ENCODE data around the gene CPEB4. TPM values are rescaled to one million over a fixed set of nuclear protein-coding genes. Genes with fewer than 3 reads are reported as not detected.

Gene CPEB4
- total and polyA plus RNA-seq, 9 of the 15 experiments (the other 6 are each of a cell fraction or from before 2014, with no cell fraction given) = 7.4 to 21.3 (median 12.4) TPM

GRCh38 chr5:173945160-173945559 is 57.0 kb downstream of the CPEB4 start:
- WGBS (ENCODE audit: insufficient coverage, low coverage, missing lambda C conversion rate) = 66% methylated on average over 2 of the region's 2 CpGs
- CTCF ChIA-PET (ENCODE audit: low intra/inter-chr PET ratio) = no interaction called here
- Histone ChIP-seq H3K27me3 (ENCODE audit: control insufficient read depth in 2 of 2, insufficient read depth in 2 of 2, low read length in 2 of 2) (no peaks in the 10 kb centered on the region), H4K20me1 (replicated peaks; ENCODE audit: control insufficient read depth, insufficient read depth, low read length) (no peaks in the 10 kb centered on the region), H3K4me3 (no peak overlapping the region), H3K4me2 (ENCODE audit: insufficient read depth, low read length) (no peak overlapping the region), H3K9me3 (replicated peaks; ENCODE audit: control insufficient read depth, insufficient read depth, low read depth, low read length) (no peaks in the 10 kb centered on the region), H3K79me2 (ENCODE audit: control insufficient read depth, insufficient read depth, low read length) (no peaks in the 10 kb centered on the region), H3K9ac (ENCODE audit: insufficient read depth in 1 of 2, low read depth in 2 of 2, low read length in 2 of 2) (no peak overlapping the region), H3K27ac (ENCODE audit: extremely low read depth, low read depth, low read length) (no peak overlapping the region), H3K36me3 (ENCODE audit: control insufficient read depth, insufficient read depth, low read length) (peaks cover 58% of the 10 kb centered on the region), H3K4me1 (replicated peaks in 1 of 2; ENCODE audit: control insufficient read depth in 2 of 2, insufficient read depth in 2 of 2, low read length in 2 of 2) (no peaks in the 10 kb centered on the region), H2AFZ (ENCODE audit: low read depth, low read length) (no peak overlapping the region), H3K9me1 (ENCODE audit: control insufficient read depth, insufficient read depth, low read length) (peaks cover 3% of the 10 kb centered on the region)
- no peak for DNase-seq (ENCODE audit: extremely low read depth in 1 of 4, low spot score in 3 of 4)
- FAIRE-seq = no peak
- intact Hi-C loops (cut with micrococcal nuclease) (no loop called here), in situ Hi-C loops (cut with MboI) (no loop called here)
- no peak for ATAC-seq
- BruUV-seq (replicated peaks) = no TSS peak
- POLR2A ChIA-PET = interaction anchor here (1.2 kb wide), 1 partner anchor 329 kb away, joined by 3 read pairs; the partner anchor contains the start of gene BOD1
- TF ChIP-seq FOXP4 (CRISPR knock-in tag; IDR thresholded peaks at IDR 0.05; ENCODE audit: borderline replicate concordance) (no peak), ZFPM2 (CRISPR knock-in tag; IDR thresholded peaks at IDR 0.05) (no peak), ZBTB26 (CRISPR knock-in tag; IDR thresholded peaks at IDR 0.05) (no peak), HMGXB4 (CRISPR knock-in tag; IDR thresholded peaks at IDR 0.05) (no peak), NR4A1 (CRISPR knock-in tag; IDR thresholded peaks at IDR 0.05) (no peak), NR4A1 (tag; IDR thresholded peaks at IDR 0.05) (no peak), FOXM1 (IDR thresholded peaks at IDR 0.05; ENCODE audit: low read depth) (no peak), FOXM1 (CRISPR knock-in tag; IDR thresholded peaks at IDR 0.05; ENCODE audit: low read depth) (no peak), ZNF586 (CRISPR knock-in tag; conservative IDR thresholded peaks at IDR 0.05) (no peak), BCLAF1 (IDR thresholded peaks at IDR 0.05; ENCODE audit: borderline replicate concordance in 1 of 2, control insufficient read depth in 1 of 2, low read depth in 2 of 2, low read length in 1 of 2) (no peak), MCM3 (IDR thresholded peaks at IDR 0.05) (no peak), TRIM28 (IDR thresholded peaks at IDR 0.05) (no peak), TAL1 (IDR thresholded peaks at IDR 0.05) (no peak), CSDE1 (IDR thresholded peaks at IDR 0.05) (no peak), MTF1 (CRISPR knock-in tag; IDR thresholded peaks at IDR 0.05; ENCODE audit: borderline replicate concordance) (no peak)
